ENCODE data around the gene XRCC4. TPM values are rescaled to one million over a fixed set of nuclear protein-coding genes. Genes with fewer than 3 reads are reported as not detected.
"Not testable (repeated sequence)": the region's sequence is repeated elsewhere in the genome, so short reads cannot be mapped to it uniquely, and the experiment has no call there.

XRCC4 gene
- total RNA-seq, 1 donor from 2014 or later: 10.7 TPM

DNA sequence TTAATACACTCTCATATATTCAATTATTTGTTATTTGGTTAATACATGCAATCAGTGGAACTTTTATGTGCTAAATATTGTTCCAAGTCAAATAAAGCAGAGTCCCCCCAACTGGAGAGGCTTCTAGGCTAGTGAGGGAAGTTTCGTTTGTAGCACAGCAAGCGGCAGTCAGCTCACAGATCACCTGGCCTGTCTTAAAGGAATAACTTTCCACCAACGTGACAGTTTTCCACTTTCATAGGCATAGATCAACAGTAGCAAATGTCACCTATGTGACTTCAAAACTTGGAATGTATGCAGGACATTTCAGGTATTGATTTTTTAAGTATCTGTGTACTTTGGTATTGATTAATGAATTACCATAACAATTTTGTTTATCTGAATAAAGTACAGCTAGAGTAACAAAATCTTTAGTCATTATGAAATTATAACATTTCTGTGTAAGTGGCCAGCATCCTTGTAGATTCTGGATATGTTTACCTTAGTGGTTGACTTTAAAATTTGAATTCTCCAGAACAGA is 264.5 kb downstream of the XRCC4 start:
- intact Hi-C loops (cut with micrococcal nuclease): loop anchor here (2.0 kb wide), 2 partner anchors 985 to 1063 kb away; partner anchors contain the start of gene RPS23

DNA sequence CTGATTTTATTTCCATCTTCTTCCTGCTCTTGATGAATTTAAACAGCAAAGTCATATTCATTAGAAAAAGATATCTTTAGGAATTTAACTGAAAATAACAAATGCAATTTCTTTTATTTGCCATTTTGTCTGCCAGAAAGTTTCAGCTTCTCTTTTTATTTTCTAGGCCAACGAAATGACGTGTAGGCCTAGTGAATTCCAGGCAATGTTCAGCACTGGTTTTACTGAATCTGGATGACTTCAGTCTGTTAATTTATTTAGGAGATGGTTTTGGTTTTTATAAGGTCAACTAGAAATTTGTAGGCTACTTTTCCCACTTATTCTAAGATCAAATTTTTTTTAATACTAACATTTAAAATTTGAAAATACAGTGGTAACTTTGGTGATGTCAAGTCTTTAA is 265.1 kb downstream of the XRCC4 start:
- intact Hi-C loops (cut with micrococcal nuclease): no loop called here

DNA sequence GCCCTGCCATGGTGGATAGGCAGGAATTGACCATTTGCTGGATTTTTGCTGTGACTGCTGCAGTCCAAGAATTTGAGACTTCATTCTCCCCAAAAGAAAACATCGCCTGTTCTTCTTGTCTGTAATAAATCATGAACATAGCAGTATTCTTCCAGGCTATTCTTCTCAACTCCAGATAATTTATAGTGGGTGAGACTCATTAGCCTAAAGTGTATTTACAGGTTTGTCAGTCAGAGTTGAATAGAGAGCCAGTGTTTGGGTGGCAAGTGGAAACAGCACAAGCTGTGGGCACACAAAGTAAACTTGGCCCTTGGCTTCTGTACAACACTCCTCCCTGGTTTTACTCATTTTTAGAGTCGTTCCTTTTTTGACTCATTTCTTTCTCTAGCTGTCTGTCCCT is 266.0 kb downstream of the XRCC4 start:
- intact Hi-C loops (cut with micrococcal nuclease): no loop called here

DNA sequence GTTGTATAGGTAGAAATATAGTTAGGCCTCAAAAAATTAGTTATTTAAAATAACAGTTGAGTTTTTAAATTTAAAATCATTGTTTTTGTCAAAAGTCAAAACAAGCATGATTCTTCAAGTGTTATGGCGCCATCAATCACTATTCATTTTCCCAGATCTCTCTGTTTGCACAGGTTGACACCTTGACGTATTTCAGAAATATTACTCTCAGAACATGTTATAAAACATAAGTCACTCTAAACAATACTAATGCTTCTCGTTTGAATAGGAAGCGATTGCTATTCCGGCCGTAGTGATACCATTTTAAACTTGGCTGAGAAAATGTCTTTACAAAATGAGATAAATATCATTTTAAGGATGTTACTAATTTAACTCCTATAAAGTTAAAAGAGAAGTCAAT is 268.1 kb downstream of the XRCC4 start:
- intact Hi-C loops (cut with micrococcal nuclease): loop anchor here (1.0 kb wide), 1 partner anchor 8 kb away; no protein-coding TSS in a partner anchor

DNA sequence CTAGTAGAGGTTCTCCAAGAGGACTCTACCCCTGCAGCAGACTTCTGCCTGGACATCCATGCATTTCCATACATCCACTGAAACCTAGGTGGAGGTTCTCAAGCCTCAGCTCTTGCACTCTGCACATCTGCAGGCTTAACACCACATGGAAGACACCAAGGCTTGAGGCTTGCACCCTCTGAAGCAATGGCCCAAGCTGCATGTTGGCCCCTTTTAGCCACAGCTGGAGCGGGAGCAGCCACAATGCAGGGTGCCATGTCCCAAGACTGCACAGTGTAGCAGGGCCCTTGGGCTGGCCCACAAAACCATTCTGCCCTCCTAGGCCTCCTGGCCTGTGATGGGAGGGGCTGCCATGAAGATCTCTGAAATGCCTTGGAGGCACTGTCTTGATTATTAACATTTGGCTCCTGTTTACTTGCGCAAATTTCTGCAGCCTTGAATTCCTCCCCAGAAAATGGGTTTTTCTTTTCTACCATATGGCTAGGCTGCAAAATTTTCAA is 271.0 kb downstream of the XRCC4 start:
- intact Hi-C loops (cut with micrococcal nuclease): no loop called here

DNA sequence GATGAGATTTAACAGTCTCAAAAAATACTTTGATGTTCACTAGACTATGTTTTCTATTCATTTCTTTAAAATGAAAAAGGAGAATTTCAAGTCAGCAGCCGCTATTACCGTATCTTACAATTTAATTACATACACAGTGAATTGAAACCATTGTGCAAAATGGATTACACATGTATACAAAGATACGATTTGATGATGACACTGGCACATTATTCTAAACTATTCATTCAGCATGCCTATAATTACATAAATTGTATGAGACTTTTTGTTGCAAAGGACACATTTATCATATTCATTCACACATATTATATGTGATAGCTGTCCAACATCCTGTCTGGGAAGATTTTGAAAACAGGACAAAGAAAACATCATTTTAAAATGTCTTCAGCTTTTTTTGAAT is 275.9 kb downstream of the XRCC4 start:
- intact Hi-C loops (cut with micrococcal nuclease): no loop called here

DNA sequence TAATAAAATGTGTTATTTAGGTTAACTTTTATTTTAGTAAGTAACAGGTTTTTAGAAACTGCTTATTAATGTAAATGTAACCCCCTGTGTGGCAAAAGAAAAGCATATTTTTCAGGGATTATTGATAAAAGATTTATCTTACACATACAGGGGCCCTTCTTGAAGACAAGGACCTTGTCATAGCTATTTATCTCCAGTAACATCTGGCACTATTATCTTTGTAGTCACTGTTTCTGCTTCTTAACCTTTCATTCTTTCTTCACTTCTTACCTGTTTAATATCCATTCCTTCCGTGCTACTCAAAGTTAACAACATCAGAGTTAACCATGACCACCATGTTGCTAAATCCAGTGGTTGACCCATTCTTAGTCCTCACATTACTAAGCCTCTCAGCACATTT is 276.4 kb downstream of the XRCC4 start:
- intact Hi-C loops (cut with micrococcal nuclease): no loop called here

DNA sequence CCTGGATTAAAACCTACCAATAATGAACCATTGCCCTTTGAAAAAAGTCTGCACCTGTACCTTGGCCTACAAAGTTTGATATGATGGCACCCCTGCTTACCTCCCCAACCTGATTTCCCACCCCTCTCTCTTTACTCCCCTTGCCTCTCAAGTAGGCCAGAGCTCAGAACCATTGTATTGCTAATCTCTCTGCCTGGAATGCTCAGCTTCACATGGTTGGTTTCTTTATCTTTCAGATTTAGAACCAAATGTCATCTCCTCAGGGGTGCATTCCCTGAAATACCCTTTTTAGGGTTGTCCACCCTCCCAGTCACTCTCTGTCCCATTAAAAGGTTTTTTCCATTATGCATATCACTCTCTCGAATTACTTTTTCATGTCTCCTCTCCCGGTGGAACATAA is 277.6 kb downstream of the XRCC4 start:
- intact Hi-C loops (cut with micrococcal nuclease): no loop called here

DNA sequence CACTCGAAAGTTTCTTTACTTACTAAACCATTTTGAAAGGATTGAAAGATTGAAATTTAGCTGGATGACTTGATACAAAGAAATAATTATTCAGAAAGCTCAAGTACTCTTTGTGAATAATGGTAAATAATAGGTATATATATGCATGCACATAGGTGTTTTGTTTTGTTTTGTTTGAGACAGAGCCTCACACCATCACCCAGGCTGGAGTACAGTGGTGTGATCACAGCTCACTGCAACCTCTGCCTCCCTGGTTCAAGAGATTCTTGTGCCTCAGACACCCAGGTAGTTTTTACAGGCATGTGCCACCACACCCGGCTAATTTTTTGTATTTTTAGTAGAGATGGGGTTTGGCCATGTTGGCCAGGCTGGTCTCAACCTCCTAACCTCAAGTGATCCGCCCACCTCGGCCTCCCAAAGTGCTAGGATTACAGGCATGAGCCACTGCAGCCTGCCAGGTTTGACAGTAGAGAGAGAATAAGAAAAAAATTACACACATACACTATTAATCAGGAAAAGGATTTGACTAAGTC is 278.2 kb downstream of the XRCC4 start:
- intact Hi-C loops (cut with micrococcal nuclease): not testable (repeated sequence)

DNA sequence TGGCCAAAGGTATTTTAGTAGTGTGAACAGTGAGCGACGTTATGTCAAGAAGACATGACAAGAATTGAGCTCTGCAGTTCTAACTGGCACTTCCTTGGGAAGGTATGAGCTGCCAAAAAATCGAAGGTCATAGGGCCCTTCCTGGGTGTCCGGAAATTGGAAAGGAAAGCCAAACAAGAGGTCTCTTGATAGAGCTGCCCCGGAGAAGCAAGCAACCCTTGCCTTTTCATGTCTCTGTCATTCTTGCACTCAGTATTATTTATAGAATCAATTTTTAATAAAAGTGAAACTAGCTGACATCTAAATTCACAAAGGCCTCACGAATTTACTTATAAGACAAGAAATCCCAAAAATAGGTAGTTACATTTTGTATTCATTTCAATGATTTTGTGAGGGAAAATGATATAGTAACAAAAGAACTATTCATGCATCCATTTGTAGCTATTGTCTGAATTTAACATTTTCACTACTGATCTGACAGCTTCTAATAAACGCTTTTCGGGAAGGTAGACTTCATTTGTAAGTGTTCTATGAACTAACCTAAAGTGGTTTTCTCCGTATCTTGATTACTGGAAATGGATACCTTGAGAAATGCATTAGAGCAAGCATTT is 280.4 kb downstream of the XRCC4 start:
- intact Hi-C loops (cut with micrococcal nuclease): no loop called here

DNA sequence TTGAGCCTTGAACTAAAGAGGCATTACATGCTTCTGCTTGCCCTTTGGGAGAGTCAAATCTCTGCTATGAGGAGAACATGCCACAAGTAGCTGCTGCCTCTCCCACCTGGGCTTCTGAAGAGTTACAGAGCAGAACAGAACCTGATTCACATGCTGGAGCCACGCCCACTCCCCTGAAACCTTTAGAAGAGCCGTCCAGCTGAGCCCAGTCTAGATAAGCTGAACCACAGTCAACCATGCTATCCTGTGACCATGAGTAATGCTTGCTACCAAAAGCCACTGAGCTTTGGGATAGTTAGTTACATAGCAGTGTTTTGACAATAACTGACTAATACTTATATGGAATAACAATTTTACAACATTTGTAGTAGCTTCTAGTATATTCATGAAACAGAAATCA is 283.2 kb downstream of the XRCC4 start:
- intact Hi-C loops (cut with micrococcal nuclease): no loop called here

DNA sequence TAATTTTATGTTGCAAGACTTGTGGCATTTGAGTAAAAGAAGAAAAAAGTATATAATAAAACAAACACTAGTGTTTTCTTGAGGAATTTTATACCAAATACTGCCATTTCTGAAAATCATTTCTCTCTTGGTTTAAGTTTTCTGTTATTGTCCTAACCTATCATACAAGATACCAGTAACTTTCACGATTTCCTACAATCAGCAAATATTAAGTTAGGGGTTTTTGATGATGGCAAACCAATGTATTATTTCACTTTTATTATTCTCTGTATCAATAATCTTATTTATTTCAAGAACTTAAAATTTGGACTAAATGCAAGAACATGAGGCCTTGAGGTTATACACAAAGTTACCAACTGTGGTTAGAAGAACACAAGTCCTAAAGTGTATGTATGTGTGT is 285.2 kb downstream of the XRCC4 start:
- intact Hi-C loops (cut with micrococcal nuclease): no loop called here

DNA sequence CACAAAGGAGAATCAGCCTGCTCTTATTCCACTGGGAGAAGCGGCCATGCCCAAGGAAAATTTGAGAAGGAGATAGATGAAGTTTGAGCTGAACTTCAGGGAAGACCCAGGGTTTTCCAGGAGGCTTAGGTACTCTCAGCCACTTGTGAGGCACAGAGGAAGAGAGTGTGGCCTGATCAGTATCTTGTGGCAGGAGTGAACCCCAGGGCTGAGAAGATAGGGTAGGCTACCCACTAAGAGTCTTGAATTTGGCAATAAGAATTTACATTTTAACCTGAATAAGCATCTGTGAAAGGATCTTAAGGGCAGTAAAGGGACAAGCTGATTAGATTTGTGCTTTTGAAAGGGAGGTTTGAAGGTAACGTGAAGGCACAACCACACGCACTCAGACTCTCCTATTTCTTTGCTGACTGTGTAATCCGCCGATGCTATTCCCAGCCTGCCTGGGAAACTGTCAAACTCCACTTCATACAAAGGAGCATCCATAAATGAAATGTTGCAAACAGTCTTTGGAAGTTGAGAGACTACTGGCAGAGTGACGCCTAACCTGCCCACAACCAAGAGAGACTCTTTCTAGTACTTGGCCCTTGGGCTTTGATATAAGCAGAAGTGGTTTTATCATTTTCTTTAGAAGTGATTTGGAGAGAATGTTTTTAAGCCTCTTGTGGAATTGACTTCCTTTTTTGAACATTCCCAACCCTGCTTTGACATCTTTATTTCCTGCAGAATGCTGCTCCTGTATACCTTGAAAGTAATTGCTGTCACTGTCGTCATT is 286.0 kb downstream of the XRCC4 start:
- intact Hi-C loops (cut with micrococcal nuclease): no loop called here

DNA sequence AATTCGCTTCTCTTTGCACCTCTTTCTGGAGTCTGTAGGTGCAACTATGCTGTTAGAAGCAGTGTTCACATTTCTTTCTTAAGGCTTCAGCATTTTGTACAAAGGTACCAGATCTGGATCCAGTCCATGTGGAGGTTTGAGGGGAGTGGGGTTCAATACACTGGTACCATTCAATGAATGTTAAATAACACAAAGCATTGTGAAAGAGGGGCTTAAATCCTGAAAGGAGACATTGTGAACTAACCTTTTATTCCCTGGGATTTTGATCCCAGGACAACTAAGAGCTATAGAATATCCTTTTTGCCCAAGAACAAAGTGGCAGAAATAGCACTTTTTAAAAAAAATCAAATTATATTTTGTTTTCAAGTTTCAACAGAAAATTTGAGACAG is 286.5 kb downstream of the XRCC4 start:
- intact Hi-C loops (cut with micrococcal nuclease): no loop called here

DNA sequence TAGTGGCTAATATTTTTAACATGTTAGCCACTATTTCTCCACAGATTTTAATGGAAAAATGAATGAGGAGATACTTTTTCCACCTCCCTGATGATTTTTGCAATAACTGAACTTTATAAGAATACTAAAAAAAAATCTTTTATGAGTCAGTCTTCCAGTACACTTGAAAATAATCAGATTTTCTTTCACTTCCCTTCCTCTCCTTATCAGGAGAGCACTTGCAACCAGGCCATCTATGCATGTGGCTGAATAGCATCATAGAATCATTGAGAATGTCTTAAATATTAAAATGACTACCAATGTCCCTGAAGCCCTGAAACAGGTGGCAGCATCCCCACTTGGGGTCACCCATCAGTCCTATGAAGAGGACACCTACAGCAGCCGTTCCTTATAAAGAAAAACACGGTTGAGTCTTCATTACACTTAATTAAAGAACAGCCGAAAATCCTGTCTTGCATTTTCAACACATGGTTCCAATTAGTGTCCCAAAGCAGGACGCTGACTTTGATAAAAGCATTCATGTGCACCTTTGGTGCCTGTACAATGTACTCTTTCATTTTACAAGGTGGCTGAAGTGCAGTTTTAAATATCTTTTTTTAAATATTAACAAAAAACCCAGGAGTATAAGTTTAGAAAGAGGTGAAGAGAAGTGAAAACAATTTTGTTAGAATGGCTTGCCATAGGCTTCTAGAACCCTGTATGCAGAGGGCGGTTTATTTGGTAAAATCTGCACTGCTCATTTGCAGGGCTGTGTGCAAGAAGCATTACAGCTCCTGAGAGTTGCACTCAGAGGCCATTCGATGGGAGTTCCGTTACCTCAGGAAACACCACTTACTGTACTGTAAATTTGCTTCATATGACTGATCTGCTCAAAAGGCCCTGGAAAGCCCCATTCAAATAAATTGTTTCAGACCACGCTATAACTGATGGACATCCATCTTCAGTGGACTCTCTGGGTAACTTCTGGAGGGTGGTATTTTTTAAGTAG is 287.3 kb downstream of the XRCC4 start:
- intact Hi-C loops (cut with micrococcal nuclease): no loop called here

DNA sequence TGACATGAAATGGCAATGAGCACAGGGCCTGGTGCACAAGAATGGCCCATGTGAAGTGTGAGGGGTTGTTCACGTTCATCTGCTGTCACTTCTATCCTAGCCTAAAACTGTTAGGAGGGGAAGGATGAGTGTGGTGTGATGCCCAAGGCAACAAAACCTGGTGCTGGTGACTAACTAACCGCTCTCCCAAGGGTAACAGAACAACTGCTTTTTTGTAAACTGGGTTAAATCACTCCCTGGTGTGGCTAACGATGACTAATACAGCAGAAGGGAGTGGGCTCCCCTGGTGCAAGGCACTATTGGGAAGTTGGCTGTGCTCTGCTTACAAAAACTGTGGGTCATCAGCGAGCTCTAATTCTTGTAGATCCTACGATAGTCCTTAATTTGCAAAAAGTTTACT is 291.0 kb downstream of the XRCC4 start:
- intact Hi-C loops (cut with micrococcal nuclease): no loop called here

DNA sequence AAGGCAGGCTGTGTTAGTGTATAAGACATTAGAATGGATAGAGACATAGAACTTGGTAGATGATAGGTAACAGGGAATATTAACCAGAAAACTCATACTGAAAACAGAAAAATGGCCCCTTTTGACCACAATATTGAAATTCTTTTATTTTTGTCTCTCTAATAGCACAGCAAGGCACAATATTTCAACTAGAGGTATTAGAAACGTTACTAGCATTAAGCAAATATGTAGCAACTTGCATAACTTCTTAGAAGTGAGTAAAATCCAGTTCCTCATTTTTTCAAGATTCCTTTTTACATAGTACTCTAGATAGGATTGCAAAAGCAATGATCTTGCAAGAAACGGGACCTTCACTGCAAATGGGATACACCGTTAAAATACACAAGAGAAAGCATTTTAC is 291.5 kb downstream of the XRCC4 start:
- intact Hi-C loops (cut with micrococcal nuclease): no loop called here

DNA sequence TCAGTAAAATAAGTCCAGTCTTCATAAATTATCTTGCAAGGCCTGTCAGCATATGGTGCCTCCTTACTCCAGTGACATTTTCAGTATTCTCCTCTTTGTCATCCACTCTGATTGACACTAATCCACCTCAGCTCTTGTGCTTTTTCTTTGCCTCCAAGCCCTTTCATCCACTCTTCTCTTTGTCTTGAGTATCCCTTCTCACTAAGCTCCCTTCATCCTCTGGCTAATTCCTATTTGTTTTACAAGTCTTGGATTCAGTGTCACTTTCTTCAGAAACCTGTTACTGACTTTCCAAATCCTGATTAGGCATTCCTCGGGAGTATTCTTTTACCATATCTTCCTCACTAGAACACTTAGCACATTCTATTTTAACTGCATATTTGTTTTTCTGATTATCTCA is 293.6 kb downstream of the XRCC4 start:
- intact Hi-C loops (cut with micrococcal nuclease): no loop called here

DNA sequence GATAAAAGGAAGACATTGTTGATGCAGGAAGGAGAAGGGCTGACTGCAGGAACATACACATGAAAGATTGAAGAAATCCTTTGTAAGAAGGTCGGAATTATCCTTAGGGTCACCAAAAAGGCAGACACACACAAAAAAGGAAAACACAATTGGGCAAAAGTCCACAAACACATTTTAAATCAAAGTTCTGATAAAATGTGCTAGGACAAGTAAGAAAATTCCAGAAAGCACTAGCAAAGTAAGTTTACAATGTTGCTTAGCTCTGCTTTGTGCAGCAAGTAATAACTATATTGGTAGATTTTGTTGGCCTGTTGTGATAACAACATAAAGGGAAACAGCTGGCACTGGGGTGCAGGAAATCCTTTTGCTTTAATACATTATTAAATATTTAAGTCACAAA is 294.4 kb downstream of the XRCC4 start:
- intact Hi-C loops (cut with micrococcal nuclease): no loop called here

DNA sequence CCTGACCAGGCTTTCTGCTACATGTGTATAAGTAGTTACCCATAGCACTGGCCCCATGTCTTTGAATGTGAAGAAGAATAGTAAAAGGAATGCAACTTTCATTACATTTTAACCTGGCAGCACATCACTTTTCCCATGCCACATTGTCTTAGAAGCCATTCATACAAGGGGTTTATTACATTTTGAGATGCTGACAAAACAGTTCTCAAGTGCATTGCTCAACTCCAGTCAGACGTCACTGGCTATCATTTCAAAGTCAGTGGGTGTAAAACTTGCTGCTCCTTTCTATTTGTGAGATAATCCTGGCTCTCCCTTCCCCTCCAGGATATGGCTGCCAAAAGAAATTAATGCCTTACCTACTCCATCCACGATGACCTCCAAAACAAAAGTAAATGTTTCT is 297.2 kb downstream of the XRCC4 start:
- intact Hi-C loops (cut with micrococcal nuclease): no loop called here

DNA sequence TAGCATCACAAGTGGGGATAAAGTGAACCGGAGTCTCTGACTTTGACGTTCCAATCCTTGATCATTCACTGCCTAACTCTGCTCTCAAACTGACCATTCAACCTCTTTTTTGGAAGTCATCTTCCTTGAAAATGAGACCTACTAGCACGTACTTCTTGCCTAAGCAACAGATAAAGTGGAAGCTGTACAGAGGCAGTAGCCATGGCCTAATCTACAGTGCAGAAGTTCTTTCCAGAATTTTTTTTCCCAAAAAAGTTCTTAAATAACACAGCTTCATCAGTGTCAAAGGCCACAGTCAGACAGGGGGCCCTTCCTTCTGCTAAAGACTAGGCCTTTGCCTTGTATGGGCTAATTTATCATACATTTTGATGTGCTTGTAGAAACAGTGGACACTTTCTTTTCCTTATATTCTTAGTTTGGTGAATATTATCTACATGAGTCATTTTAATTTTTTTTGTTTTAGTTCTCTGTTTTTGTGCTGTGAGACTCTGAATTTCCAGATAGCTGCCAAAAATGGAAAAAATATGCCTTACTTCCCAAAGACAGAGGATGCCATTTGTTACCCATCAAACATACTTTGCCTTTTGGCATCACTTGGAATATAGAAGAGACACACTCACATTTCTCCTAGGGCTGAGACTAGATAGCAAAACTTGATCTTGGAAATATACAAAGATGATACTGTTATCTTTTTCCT is 297.9 kb downstream of the XRCC4 start:
- intact Hi-C loops (cut with micrococcal nuclease): no loop called here

All from T-helper 1 cell treated with Interleukin-12 subunit alpha and Interleukin-12 subunit beta and Interleukin-4 antibody, amounts not matched to agents 30 ng/mL and 1 ng/mL, for 36 hours (primary cell).